Measurements from ENCODE around the gene ASMT.

ASMT gene

GRCh38 chrX:1658071-1658491 lies 43.2 kb downstream of the ASMT start:
- no peak overlapping the region for H2AFZ ChIP-seq (ENCODE audit: low read depth)
- no peak overlapping the region for H3K4me2 ChIP-seq
- no peaks in the 10 kb centered on the region for H3K36me3 ChIP-seq (ENCODE audit: insufficient read depth)
- no peaks in the 10 kb centered on the region for H3K79me2 ChIP-seq (ENCODE audit: insufficient read depth, low read depth)
- no peaks in the 10 kb centered on the region for H3K4me1 ChIP-seq (ENCODE audit: low read depth, poor library complexity, severe bottlenecking)
- H4K20me1 ChIP-seq (ENCODE audit: insufficient read depth) = no peaks in the 10 kb centered on the region
- H3K27me3 ChIP-seq (ENCODE audit: insufficient read depth, low read depth) = no peaks in the 10 kb centered on the region
- TF ChIP-seq CTCF (conservative IDR thresholded peaks at IDR 0.05; ENCODE audit: low read depth, low read length) = no peak
- H3K27ac ChIP-seq = no peak overlapping the region
- H3K4me3 ChIP-seq (IDR thresholded peaks at IDR 0.05; ENCODE audit: insufficient read depth, low read depth, low read length) = no peak overlapping the region
- H3K9ac ChIP-seq = no peak overlapping the region

GRCh38 chrX:1659664-1660461 lies 45.0 kb downstream of the ASMT start:
- no peak for TF ChIP-seq CTCF (conservative IDR thresholded peaks at IDR 0.05; ENCODE audit: low read depth, low read length)
- no peak overlapping the region for H3K27ac ChIP-seq
- no peak overlapping the region for H3K4me2 ChIP-seq

GRCh38 chrX:1661048-1661921 lies 46.4 kb downstream of the ASMT start:
- H3K27me3 ChIP-seq (ENCODE audit: insufficient read depth, low read depth) = no peaks in the 10 kb centered on the region
- H3K4me2 ChIP-seq = no peak overlapping the region
- no peak for TF ChIP-seq CTCF (conservative IDR thresholded peaks at IDR 0.05; ENCODE audit: low read depth, low read length)
- H2AFZ ChIP-seq (ENCODE audit: low read depth) = no peak overlapping the region
- no peaks in the 10 kb centered on the region for H3K4me1 ChIP-seq (ENCODE audit: low read depth, poor library complexity, severe bottlenecking)
- no peaks in the 10 kb centered on the region for H3K36me3 ChIP-seq (ENCODE audit: insufficient read depth)
- no peaks in the 10 kb centered on the region for H3K79me2 ChIP-seq (ENCODE audit: insufficient read depth, low read depth)
- no peaks in the 10 kb centered on the region for H4K20me1 ChIP-seq (ENCODE audit: insufficient read depth)
- H3K27ac ChIP-seq = no peak overlapping the region
- H3K4me3 ChIP-seq (IDR thresholded peaks at IDR 0.05; ENCODE audit: insufficient read depth, low read depth, low read length) = no peak overlapping the region
- H3K9ac ChIP-seq = no peak overlapping the region

More at GRCh38 chrX:1659664-1660461, 45.0 kb downstream of the ASMT start:
- no peaks in the 10 kb centered on the region for H4K20me1 ChIP-seq (ENCODE audit: insufficient read depth)
- H3K4me1 ChIP-seq (ENCODE audit: low read depth, poor library complexity, severe bottlenecking) = no peaks in the 10 kb centered on the region
- no peaks in the 10 kb centered on the region for H3K36me3 ChIP-seq (ENCODE audit: insufficient read depth)
- no peak overlapping the region for H3K4me3 ChIP-seq (IDR thresholded peaks at IDR 0.05; ENCODE audit: insufficient read depth, low read depth, low read length)
- no peaks in the 10 kb centered on the region for H3K79me2 ChIP-seq (ENCODE audit: insufficient read depth, low read depth)
- H2AFZ ChIP-seq (ENCODE audit: low read depth) = no peak overlapping the region
- H3K27me3 ChIP-seq (ENCODE audit: insufficient read depth, low read depth) = no peaks in the 10 kb centered on the region
- no peak overlapping the region for H3K9ac ChIP-seq

GRCh38 chrX:1661922-1662221 lies 47.0 kb downstream of the ASMT start:
- Histone ChIP-seq H3K27ac (no peak overlapping the region), H3K4me3 (IDR thresholded peaks at IDR 0.05; ENCODE audit: insufficient read depth, low read depth, low read length) (no peak overlapping the region), H2AFZ (ENCODE audit: low read depth) (no peak overlapping the region), H3K36me3 (ENCODE audit: insufficient read depth) (no peaks in the 10 kb centered on the region), H3K27me3 (ENCODE audit: insufficient read depth, low read depth) (no peaks in the 10 kb centered on the region), H3K9ac (no peak overlapping the region), H3K79me2 (ENCODE audit: insufficient read depth, low read depth) (no peaks in the 10 kb centered on the region), H3K4me2 (no peak overlapping the region), H4K20me1 (ENCODE audit: insufficient read depth) (no peaks in the 10 kb centered on the region), H3K4me1 (ENCODE audit: low read depth, poor library complexity, severe bottlenecking) (no peaks in the 10 kb centered on the region)
- TF ChIP-seq CTCF (conservative IDR thresholded peaks at IDR 0.05; ENCODE audit: low read depth, low read length) = no peak

Measured in KMS-11 (cell line).